HG03457 (cell line): ENCODE results near the gene CNOT1.

Experiments
- ATAC-seq: cut with Tn5 transposase; IDR thresholded peaks from one replicate; pipeline ENCODE4 v1.9.1; 2021; ENCODE audit warnings: moderate number of reproducible peaks; ENCODE audit not compliant: unreplicated experiment

Gene CNOT1

DNA sequence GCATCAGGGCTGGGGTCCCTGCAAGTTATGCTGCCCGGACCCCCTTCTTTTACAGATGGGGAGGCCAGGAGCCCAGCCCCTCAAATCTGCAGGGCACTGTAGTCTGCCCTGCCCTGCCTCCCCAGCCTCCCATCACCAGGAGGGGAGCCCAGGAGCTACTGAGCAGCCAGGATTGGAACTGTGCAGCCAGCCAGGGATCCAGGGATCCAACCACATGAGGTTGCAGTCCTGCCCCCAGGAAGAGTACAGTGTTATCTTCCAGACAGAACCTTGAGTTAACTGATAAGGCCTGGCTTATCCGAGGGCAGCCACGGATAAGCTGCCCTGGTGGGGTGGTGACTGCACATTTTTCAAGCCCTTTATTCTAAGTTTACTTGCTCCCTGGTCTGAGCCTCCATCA is 141.1 kb downstream of the CNOT1 start:
- ATAC-seq, result no peak

DNA sequence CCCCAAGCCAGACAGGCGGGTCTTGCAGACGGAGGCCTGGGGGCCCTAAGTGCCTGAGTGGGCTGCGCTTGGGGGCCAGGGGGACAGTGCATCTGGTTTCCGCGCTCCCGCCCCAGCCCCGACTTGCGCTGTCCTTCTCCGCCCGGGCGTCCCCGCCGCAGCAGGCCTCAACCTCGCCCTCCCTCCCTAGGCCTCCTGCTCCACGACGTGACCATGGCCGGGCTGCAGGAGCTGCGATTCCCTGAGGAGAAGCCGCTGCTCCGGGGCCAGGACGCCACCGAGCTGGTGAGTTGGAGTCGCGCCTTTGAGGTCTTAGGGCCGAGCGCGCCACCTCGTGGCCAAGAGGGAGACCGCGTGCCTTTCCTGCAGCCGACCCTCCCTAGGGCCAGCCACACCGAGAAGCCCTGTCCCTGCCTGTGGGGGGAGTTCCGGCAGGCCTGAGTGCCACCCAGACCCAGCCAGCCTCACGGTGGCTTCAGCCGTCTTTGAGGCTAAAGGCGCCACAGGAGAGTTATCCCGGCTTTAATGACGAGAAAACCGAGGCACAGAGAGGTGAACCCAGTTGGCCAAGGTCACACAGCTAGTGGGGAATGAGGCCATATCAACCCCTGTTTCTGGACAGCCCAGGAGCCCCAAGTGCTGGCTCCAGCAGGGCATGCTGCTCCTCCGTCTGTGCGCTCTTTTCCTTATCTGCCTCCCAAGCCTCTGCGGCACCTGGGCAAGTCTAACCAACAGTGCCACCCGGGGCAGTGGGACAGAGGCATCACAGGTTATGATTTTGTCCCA is 141.9 kb downstream of the CNOT1 start:
- ATAC-seq, result no peak

DNA sequence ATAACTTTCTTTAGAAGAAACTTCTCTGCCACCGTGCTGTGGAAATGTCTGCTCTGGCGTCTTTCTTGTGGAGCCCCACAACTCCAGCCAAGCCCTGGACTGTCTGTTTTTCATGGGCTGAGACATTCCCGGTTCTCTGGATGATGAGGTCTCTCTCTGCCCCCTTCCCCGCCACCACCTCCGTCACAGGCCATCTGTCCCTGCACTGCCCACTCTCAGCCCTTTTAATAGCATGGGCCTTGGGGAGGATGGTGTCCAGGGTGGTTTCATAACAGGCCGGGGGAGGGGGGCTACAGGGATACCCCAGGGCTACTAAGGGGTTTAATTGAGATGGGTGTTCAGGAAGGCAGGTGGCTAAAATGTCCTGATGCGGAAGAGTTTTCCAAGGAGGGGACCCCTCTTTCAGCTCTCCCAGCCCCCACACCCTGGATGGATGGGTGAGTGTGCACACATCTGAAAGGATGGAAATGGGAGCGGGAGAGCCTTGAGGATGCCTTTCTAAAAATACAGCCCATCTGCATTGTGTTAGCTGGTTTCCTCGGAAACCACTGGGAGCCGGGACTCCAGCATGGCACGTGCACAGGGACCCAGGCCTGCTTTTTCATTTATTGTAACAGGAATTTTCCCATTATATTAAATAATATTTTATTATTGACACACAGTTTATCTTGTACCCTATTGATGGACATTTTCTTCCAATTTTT is 144.3 kb downstream of the CNOT1 start:
- ATAC-seq, result no peak

DNA sequence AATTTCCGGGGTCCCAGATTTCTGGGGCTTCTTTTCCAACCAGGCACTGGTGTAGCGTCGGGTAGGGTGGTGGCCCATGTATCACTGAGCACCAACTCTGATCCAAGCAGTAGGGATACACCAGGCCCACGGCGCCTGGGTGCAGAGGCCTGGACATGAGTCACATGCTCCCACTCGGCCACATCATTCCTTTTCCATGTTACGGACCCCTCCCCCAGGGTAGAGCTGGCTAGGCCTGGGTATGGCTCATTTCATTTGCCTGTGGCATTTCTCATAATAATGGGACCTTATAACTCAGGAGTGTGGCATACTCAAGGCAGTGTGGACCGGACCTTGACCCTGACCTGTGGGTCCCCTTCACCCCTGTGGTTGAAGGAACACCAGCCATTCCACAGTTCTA is 147.7 kb downstream of the CNOT1 start:
- no peak for ATAC-seq

DNA sequence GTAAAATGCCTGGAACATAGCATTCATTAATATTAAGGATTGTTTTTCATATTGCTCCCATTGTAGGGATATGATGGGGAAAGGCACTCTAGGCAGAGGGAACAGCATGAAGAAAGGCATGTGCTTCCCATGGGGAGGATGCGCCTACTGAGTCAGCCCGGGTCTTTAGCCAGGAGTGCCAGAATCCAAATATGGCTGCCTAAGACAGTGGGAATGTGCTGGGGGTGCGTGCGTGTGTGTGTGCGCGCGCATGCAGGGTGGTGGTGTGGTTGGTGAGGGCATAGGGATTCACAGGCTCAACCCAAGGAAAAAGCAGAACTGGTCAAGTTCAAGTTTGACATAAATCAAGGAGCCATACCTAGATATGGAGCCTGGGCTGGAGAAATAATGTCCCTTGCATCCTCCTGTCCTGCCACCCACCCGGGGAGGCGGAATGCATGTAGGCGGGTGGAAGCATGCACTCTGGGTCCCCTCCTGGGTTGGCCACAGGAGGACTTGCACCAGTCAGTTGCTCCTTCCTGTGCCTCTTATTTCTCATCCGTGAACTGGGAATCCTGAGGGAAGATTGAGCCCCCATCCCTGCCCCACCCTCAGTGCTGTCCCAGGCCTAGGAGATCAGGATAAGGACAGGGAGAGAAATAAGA is 148.3 kb downstream of the CNOT1 start:
- no peak for ATAC-seq

DNA sequence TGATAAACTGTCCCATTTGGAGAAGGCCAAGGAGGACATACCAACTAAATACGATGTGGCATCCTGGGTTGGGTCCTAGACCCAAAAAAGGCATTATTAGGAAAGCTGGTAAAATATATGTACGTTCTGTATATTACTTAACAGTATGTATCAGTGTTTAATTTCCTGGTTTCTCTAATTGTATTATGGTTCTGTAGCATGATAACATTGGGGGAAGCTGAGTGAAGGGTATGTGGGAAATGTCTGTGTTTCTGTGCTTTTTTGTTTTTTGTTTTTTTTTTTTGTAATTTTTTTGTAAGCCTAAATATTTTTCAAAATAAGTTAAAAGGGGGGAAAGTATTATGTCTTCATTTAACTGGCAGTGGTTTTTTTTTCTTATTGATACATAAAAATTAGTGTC is 151.2 kb downstream of the CNOT1 start:
- ATAC-seq, result no peak

DNA sequence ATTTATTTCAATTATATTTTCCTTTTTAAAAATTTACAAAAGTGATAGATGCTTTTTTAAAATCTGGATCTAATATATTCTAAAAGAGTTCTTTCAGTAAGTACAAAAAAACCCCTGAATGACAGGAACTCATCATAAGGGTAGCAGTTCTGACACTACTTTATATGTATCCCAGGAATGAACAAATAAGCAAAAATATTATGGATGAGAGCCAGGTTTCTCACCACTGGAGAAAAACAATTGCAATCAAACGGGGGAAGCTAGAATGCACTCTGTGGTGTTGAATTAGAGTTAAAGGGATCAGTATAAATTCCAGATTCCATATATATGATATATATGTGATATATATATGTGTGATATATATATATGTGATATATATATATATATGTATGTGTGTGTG is 152.8 kb downstream of the CNOT1 start:
- ATAC-seq, result no peak

DNA sequence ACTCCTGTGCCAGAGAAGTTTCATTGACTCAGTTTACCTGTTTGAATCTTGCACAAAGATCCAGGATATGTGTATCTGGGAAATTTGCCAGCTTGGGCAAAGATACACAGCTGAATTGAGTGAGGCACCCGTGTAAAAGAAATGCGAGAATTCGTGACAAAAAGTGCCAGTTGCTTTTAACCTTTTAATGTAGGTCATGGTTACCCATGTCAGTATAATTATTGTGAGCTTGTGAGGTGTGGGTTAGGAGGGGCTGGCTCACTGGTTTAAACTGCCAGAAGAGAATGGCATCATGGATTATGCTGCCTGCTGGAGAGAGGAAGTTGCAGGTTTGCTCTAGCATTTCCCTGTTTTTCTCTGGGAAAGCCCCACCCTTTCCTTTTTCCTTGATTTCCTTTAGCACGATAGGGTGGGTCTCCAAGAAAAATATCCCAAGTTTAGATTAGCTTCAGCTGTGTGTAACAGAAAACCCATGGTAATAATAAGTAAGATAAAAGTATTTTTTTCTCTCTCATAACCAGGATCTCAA is 154.5 kb downstream of the CNOT1 start:
- no peak for ATAC-seq

DNA sequence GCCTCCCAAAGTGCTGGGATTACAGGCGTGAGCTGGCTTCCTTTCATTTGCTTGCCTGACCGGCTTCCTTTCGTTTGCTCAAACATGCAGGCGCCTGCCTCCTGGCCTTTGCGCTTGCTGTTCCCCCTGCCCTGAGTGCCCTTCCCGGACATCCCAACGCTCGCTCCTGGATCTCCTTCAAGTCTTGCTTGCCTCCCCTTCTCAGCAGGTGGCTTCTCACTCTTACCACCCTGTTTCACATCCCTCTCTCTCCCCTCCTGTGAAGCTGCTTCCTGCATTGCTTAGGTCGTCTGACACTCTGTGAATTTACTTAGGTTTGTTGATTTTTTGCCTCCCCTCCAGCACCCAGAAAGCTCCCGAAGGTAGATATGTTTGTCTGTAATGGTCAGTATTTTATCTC is 155.3 kb downstream of the CNOT1 start:
- ATAC-seq, result no peak

DNA sequence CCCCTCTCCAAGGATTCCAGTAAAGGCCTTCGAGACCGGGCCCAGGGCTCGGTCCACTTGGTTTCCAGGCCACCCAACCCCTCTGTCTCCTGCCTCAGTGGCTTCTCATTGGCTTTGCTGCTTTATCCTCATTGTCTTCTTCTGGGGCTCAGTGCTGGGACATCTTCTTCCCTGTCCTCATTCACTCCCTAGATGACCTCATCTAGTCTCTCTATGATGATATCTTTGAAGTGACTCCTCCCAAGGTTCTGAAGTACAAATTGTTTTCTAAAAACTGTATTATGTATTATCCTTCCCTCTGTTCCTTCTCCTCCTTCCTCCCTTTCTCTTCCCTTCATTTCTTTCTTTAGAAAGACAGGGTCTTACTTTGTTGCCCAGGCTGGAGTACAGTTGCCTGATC is 156.8 kb downstream of the CNOT1 start:
- no peak for ATAC-seq

DNA sequence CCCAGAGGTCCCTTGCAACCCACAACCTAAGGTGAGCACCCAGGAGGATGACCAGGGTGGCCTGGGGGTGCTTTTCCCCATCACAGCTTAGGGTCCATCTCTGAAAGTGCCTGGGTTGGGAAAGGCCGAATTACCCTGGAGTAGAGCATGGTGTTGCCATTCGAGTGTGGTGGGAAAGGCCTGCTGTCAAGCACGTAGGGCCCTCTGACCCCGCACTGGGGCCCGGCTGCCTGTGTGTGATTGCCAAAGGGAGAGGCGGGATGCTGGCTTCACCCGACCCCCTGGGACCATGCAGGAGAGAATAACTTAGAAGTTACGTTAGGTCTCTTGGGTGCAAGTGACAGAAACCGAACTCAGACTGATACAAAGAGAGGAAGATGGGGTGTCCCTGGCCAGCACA is 157.4 kb downstream of the CNOT1 start:
- no peak for ATAC-seq

DNA sequence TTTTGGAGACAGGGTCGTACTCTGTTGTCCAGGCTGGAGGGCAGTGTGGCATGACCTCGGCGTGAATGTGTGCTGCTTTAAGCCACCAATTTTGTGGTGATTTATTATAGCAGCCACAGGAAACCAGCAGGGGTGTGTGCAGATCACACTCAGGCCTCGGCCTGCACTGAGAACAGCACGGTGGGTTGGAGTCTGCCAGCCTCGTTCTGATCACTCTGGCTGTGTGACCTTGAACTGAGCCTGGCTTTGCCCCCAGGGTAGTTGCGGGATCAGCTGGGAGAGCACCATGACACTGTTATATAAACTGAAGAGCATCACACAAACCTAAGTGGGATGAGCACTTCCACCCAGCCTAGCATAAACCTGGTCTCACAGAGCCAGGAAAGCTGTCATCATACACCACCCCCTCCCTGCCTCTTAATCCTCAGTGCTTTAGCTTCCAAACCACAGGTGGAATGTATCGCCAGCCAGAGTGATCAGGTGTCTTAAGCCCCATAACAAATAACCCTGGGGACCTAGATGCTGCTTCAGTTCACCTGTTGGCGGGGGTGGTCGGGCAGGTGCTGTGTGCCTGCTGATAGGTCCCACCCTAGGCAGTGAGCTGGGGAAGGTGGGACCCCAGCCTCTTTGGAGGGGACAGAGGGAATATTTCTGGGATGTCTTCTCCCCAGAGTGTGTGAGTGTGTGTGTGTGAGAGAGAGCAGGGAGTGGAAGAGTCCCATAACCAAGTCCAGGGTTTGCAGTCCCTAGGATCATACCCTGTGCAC is 158.2 kb downstream of the CNOT1 start:
- ATAC-seq, result no peak
